GM19463 (cell line): ENCODE results near the gene WNT7A.

ENCODE experiments used
- ATAC-seq: cut with Tn5 transposase; IDR thresholded peaks from one replicate; pipeline ENCODE4 v1.9.1; 2021; ENCODE audit warnings: mild to moderate bottlenecking, moderate library complexity; ENCODE audit not compliant: unreplicated experiment

The WNT7A gene

GRCh38 chr3:13776253-13777050, 103.4 kb downstream of the WNT7A start:
- no peak for ATAC-seq

- no peak for ATAC-seq
Measured at GRCh38 chr3:13772885-13773745, 106.8 kb downstream of the WNT7A start.

- ATAC-seq = no peak
Measured at GRCh38 chr3:13772321-13772745, 107.5 kb downstream of the WNT7A start.

- no peak for ATAC-seq
Measured at GRCh38 chr3:13771496-13771895, 108.4 kb downstream of the WNT7A start.

- no peak for ATAC-seq
Measured at GRCh38 chr3:13770170-13771169, 109.4 kb downstream of the WNT7A start.

DNA sequence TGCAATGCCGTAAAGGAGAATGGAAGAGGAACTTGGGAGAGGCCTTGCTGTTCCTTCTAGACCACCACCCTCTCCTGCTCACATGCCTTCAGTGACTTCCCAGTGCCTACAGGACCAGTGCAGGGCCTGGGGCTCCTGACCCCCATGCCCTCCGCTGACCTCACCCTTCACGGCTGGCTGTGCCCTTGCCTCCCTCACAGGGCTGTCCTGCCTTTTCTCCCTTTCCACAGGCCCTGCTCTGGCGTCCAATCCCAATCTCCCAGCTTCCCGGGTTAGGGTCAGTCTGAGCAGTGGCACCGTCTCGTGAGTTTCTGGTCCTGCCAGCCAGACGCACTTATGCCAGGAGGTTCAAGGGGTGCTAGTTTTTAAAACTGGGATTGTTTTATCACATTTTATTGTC, 110.4 kb downstream of the WNT7A start:
- no peak for ATAC-seq

GRCh38 chr3:13768453-13768852, 111.4 kb downstream of the WNT7A start:
- no peak for ATAC-seq

- ATAC-seq = no peak
Measured at GRCh38 chr3:13767896-13768295, 112.0 kb downstream of the WNT7A start.

- no peak for ATAC-seq
Measured at GRCh38 chr3:13767030-13767429, 112.8 kb downstream of the WNT7A start.
